ENCODE data around the gene SLC4A4.

The SLC4A4 gene

DNA sequence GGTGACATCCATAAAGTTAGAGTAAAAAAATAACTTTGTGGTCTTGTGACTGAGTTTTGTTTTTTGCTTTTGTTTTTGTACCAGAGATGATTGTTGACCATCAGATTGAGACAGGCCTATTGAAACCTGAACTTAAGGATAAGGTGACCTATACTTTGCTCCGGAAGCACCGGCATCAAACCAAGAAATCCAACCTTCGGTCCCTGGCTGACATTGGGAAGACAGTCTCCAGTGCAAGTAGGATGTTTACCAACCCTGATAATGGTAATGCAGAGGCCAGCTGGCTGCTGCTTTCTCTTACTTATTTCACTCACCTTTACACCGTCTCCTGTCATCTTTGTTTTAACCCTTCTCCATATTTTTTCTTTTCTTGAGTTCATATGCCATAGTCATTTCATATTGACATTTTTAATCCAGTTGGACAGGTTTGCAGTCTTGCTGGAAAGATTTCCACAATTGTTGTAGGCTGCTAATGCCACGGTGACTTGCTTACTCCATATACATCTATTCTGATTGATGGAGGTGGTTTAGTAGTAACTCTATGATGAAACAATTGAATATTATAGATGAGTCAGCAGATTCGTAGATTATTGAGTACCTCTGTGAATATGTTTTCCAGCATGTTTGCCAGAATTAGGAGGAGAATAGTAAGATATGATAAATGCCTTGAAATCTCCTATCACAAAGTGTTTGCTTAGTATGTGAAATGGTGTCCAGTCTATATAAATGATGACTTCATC is 18.3 kb downstream of the SLC4A4 start:
- no peak for DNase-seq (ENCODE audit: low read depth in 2 of 2)

DNA sequence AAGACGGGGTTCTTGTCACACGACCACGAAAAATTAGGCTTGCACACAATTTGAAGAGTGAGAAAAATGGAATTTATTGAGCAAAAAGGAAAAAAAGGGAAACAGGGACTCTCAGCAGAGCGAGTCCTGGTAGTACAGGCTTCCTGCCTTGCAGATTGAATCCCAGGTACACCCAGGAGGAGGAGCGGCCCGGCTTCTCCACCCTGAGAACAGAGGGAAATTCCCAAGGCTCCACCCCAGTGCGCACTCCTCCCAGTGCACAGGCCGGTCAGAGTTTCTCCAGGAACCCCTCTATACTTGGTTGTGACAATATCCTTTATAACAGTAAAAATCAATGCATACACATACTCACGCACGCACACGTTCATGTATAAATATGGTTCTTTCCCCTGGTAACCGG is 22.0 kb downstream of the SLC4A4 start:
- DNase-seq (ENCODE audit: low read depth in 2 of 2), result no peak

DNA sequence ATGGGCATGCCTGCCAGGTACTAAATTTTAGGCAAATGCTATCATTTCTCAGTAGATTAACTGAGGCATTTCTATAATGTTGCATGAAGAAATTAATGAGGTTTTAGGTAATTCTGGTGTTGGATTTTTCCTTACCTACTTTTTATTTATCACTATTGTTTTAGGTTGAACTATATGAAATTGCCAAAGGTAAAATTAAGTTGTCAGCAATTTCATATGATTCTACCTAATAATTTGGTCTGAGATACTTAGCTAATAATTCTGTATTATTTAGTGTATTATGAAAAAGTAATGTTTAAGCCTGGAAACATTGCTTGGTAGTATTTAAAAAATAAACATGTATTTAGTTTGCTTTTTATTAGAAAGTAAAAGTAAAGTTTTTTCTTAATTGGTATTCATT is 22.7 kb downstream of the SLC4A4 start:
- no peak for DNase-seq (ENCODE audit: low read depth in 2 of 2)

DNA sequence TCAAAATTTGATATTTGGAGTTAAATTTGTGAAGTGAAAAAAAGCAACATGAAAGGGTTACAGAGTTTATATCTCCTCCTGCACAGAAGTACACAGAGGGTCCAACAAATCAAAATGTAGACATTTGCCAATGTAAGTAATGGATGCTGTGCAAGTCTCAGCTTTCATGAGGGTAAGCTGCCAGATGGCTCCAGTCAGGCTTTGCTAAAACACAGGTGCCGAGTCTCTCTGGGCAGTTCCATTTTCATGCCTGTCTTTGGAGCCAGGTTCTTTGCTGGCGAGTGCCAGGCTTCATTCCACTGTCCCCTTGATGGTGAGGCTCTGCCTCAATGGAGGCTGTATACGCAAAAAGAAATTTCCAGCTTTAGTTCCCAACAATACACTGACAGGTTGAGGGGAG is 27.9 kb downstream of the SLC4A4 start:
- DNase-seq (ENCODE audit: low read depth in 2 of 2), result no peak

DNA sequence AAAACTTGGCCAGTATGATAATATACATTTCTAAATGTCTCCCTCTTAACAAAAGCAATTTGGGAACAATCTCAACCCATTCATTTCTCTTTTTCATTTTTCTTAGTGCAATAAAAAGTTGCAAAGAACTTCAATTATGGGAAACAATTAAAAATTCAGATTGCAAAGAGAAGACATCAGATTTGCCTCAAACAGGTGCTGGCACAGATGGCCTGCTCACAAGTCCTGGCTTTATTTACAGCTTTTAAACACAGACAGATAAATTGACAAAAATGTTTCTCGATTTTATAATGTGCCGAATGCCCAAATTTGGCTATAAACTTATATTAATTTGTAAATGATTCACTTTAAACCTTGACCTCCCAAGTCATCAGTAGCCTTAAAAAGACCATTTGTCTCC is 28.7 kb downstream of the SLC4A4 start:
- no peak for DNase-seq (ENCODE audit: low read depth in 2 of 2)

DNA sequence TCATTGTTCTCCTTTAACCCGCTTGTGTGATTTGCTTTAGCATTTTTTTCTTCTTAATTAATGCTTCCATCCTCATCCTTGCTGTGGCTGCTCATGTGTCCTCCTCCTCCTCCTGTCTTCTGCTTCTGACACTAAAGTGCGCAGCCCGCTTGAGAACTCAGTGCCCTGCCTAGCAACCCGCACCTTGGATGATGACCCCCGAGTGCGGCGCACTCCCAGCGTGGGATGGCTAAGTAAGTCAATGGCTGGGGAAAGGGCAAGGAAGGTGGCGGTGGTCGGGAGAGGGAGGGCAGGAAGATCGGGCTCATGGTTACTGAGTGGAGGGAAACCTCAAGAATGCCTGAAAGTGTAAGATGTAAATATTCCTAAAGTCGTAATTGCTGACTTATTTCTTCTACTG is 30.1 kb downstream of the SLC4A4 start:
- no peak for DNase-seq (ENCODE audit: low read depth in 2 of 2)

DNA sequence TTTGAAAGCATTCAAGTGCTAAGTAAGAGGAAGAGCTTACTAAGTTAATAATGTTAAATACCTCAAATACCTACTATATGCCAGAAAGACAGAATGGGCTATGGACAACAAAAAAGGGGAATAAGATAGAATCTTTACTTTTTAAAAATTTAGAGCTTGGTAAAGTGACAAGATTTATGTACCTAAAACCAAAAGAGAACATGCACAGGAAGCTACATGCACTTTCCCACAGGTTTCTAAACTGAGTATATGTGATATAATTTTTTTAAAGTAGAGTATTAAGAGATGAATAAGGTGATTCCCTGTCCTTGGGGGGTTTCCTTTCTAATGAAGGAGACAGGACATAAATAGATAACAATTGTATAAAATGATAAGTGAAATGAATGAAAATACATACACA is 30.7 kb downstream of the SLC4A4 start:
- DNase-seq (ENCODE audit: low read depth in 2 of 2), result no peak

DNA sequence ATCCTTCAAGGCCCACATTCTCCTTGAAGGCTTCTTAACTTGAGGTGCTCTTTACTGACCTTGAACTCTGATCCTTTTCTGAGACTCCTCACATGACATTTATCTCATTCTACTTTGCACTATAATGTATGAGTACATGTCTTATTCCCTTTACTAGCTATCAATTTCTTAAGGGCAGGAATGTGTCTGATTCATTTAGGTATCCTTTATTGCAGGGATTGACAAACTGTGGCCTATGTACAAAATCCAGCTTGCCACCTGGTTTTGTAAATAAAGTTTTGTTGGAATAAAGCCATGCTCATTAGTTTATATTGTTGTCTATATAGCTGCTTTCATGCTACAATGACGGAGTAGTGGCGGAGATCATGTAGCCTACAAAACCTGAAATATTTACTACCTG is 36.7 kb downstream of the SLC4A4 start:
- DNase-seq (ENCODE audit: low read depth in 2 of 2), result no peak

DNA sequence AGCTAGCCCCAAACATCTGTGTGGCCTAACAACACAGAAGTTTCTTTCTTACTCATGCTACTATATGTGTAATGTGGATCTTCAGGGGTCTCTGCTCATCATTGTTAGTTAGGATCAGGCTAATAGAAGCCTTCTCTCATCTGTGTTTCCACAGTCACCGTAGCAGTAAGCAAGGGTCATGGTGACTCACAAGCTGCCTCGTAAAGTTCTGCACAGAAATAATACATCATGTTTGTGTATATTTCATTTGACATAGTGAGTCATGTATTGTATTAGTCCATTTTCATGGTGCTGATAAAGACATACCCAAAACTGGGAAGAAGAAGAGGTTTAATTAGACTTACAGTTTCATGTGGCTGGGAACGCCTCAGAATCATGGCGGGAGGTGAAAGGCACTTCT is 38.7 kb downstream of the SLC4A4 start:
- peak; percentile 80 to 83 for DNase-seq (ENCODE audit: low read depth in 2 of 2)

DNA sequence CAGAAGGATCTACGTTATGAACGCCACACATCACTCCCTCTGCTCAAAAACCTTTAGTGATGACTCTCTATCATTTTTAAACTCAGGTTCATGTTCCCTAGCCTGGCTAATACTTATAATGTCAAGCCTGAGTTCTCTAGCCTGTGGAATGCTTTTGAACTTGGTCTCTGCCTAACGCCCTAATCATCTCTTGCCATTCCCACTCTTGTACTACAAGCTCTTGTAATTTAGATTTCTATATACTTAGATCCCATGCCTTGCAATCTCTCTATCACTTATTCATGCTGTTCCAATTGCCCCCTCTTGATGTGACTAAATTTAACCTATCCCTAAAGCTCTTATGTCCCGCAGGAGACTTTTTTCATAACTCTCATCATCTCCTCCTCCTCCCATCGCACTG is 40.3 kb downstream of the SLC4A4 start:
- DNase-seq (ENCODE audit: low read depth in 2 of 2), result no peak

DNA sequence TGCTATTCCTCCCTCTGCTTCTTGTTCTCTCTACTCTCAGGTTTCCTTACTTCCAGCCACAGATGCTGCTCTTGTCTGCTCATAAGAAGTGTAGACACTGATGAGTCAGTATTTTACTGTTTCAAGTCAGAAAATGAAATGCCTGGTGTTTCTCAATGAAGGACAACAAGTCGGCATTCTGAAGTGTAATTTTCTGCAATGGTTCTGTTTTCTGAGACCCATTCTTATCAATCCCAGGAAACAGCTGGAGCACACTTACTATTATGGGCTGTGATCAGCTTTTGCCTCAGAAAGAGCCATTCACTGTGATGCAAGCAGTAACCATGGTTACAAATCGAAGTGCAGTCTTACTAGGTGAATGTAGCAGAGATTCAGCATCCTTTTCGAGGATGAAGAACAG is 42.0 kb downstream of the SLC4A4 start:
- peak; percentile 31 to 37 for DNase-seq (ENCODE audit: low read depth in 2 of 2)

DNA sequence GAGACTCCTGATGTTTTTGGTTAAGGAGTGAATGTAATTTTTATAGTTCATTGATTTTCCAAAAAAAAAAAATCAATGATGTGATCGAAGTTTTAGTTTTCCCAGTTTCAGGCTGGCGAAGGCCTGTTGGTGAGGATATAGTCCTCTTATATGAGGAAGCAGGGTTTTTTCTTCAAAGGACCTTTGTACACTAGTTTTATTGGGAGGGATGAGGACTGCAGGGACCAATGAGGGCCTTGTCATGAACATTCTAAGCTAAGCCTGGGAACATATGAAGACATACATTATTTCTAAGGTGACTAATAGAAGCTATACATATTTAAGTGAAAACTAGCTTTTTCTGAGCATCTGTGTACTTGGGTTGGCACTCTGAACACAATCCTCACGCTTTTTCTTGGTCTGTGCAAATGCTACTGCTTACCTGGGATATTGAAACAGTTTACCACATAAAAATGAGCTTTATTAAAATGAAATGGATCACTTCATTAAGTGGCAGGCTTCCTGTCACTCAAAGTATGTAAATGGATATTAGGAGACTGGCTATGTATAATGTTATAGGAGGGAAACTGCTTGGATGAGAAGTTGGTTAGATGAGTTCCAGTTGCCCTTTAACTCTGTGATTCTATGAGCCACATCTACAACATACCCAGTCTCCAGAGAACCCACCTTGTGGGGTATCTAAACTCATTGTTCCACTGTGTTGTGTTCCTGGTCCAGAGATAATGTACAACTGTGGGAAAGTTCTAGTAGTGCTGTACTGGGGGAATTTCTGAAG is 43.5 kb downstream of the SLC4A4 start:
- DNase-seq (ENCODE audit: low read depth in 2 of 2), result no peak

DNA sequence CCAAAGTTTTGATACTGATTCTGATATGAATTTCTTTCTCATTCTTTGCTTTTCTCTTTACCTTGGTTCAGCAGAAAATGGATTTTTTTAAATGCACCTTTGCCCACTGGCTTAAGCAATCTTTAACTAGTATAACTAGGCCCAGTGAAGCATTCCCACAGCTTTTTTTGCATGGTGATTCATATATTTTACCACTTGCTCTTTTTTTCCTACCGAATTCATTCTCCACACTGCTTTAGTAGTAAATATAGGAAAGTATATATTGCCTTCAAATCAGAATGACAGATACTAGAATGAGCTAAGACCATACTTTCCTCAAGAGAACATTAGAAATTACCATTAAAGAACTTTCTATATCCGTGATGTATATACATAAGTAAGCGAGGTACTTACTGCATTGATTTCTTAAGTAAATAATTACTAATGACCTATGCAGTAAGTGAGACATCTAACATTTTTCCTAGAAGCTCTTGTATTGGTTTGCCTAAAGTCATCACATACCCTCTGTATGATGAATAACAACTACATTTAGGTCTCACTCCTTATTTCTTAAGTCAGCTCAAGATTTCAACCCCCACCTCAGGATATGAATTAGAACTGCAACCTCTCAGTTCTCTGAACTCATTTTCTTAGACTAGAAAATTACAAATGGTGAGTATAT is 44.2 kb downstream of the SLC4A4 start:
- no peak for DNase-seq (ENCODE audit: low read depth in 2 of 2)

DNA sequence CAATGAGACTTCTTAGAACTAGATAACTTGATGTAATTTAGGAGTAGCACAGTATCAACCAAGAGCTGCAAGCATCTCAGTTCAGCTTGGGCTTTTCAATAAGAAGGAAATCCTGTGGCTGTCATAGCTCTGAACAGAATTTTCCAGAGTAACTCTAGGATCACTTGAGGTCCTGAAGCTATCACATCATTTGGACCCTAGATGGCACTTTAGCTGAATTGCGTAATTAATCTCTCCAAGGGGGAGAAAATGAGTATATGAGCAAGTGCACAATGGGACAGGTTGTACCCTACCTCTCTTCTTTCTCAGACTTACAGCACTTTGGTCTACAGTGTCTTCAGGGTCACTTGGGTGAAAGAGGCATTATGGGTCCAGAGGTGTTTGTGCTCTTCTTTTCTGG is 45.2 kb downstream of the SLC4A4 start:
- DNase-seq (ENCODE audit: low read depth in 2 of 2), result no peak

DNA sequence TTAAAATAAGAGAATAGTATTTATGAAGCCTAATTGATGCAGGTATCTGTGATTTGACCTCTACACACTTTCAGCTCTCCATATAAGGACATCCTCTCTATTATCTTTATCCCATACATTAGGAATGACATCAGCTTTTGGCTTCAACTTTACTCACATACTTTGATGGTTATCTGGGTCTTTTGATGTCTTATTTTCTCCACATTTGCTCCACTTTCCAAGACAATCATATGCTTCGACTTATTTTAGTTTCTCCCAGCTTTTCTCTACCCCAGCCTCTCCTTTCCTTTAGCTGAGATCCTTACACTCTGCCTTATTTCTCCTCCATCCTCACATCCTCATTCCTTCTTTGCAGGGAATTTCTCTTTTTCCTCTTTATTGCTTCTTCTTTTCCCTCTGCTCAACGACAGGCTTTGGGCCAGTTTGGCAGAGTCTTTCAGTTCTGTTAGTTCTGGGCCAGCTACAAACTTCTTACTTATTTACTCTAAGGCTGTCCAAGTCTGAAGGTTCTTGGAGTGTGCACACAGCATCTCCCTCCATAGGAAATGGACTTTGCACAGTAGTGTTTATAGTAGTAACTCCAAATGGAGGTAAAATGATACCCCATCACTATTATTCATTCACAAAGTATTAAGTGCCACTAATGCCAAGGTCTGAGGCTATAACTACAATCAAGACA is 50.5 kb downstream of the SLC4A4 start:
- DNase-seq (ENCODE audit: low read depth in 2 of 2), result peak; percentile 46 to 55

DNA sequence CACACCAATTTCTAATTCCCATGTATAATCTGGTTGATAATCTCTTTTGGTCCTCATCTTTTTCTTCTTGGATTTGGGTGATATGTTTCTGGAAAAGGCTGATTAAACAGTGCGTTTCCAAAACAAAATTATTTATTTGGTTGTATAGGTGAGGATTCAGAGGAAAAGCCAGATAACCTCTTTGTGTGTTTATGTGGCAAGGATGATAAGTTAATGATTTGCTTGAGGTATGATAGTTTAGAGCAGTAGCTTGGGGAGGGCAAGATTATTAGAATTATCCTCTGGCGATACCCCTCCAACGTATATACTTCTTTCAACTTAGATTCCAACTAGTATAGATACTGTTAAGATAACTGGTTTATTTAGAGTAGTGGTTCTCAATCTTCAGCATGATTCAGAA is 53.3 kb downstream of the SLC4A4 start:
- no peak for DNase-seq (ENCODE audit: low read depth in 2 of 2)

DNA sequence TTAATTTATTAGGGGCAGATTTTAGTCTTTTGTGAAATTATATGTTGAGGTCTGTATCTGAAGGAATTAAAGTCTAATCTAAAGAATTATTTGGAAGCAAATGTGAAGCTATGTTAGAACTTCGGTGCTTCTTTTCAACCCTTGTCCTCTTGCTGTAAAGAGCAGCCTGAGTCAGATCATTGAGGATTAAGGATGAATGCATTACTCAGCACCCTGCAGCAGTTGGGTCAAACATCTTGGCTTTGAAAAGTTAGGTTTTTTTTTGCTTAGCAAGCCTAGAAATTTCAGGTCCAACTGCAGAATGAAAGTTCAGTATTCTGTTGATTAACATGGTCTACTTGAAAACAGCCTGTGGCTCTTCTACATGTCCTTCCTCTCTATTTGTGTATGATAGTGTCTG is 57.6 kb downstream of the SLC4A4 start:
- DNase-seq (ENCODE audit: low read depth in 2 of 2), result peak in 1 of 2 experiments; percentile 20

DNA sequence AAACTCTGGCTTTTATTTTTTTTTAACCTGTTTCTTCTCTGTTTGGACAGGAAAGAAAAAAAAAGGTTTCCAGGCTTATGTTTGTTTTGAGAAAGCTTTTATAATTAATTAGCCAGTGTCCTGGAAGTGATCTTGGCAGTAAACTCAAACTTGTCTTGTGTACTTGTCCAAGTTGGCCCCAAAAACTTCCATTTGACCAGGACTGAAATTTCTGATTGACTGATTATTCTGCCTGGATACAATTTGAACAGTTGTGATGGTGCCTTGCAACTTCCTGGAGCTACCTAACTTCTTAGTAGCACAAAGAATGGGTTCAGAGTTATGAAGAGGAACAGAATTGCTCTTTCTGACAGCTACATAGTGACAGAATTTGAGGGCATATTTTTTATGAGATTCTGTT is 62.0 kb downstream of the SLC4A4 start:
- no peak for DNase-seq (ENCODE audit: low read depth in 2 of 2)

DNA sequence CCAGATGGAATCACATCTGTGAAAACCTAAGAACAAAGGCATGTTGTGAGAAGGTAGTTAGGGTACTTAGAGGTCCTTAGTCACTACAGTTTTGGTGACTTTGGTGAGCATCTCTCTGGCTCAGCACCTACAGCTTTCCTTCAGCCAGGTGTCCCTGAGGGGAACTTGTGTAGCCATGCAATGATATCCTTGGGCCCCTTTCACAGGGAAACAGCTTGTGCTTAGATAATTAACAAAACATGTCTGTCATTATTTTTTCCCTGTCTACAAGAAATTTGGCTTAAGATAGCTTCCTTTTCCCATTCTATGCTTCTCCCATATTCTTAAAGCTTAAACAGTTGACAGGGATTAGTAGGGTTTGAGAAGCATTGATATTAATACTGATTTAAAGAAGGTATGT is 63.8 kb downstream of the SLC4A4 start:
- DNase-seq (ENCODE audit: low read depth in 2 of 2), result no peak

DNA sequence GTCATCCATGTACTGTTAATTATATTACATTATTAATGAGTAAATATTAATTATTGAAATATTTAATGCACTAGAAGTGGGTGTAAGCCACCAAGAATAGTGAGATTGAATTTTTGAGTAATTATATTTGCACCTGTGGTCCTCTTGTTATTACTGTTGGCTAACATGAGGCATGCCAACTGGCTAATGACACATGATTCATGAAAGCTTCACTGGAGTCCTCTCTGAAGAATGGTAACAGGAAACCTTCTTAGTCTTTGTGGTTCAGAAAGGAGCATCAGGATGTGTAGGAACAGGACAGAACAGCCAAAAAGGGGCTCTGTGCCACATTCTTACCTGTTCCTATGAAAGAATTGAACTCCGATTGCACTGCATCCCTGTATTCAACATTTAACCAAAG is 65.2 kb downstream of the SLC4A4 start:
- DNase-seq (ENCODE audit: low read depth in 2 of 2), result no peak

DNA sequence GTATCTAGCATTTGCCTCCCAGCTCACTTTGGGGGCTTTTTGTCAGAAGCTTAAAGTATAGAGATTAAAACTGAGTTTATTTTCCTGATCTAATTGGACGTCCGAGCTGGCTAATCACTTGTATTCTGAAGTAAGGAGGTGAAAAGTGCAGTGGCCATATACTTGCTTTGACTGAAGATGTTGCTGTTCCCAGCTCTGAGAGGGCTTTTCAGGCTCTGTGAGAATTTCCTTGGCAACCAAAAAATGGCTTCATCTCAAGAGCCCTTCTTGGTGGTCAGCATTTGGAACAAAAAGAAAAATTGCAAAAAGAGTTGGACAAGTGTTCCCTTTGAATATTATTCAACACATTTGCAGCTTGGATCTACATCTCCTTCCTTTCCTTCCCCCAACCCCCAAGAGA is 67.0 kb downstream of the SLC4A4 start:
- no peak for DNase-seq (ENCODE audit: low read depth in 2 of 2)

DNA sequence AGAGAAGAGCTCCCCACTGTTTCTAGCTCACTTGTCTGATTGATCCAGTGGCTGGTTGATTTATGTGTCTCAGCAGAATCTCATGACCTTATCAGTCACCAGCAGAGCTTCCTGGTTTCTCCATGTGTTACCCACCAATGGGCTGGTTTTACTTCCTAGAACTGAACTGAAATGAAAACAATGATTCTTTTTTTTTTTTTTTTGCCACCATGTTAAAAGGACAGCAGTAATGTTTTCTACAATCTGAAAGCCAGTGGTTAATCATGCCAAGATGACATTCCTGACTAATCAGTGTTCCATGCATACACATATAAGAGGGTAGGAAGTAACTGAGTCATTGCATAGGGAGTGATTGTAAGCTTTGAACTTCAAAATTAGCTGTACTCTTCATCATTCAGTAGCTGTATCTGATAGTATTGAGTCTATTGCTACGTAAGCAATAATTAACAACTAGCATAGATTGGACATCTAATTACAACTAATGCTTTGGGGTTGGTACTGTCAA is 67.7 kb downstream of the SLC4A4 start:
- DNase-seq (ENCODE audit: low read depth in 2 of 2), result peak; percentile 17 to 22

All from fibroblast of skin of left quadriceps (primary cell).